NCI-H1105 (cell line): ENCODE measurements around the gene TXNDC8.
"Not testable (repeated sequence)": the region's sequence is repeated elsewhere in the genome, so short reads cannot be mapped to it uniquely, and the experiment has no call there.

Experiments
- DNase-seq: peaks from one replicate; lab custom pipeline; 2025; lab: John Stamatoyannopoulos, UW

The TXNDC8 gene

GRCh38 chr9:110327716-110328115 lies 9.9 kb downstream of the TXNDC8 start:
- no peak for DNase-seq

DNA sequence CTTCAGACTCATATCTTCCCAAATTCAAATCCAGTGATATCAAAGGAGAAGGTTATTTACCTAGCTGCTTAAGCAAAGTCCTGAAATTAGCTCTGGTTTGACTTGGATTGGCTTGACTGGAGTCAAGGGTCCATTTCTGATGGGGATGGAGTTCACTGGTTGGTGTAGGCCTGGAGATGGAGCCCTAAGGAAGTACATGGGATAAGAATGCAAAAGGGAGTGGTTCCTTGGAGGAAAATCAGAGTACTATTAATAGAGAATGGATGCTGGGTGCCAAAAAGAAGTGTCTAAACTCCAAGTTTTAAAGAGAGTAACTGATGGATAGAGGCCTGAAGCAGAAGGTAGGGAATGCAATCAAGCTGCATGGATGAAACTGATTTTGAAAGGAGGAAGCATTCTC lies 13.8 kb downstream of the TXNDC8 start:
- no peak for DNase-seq

GRCh38 chr9:110320651-110321445 lies 16.8 kb downstream of the TXNDC8 start:
- DNase-seq: no peak

GRCh38 chr9:110319781-110320492 lies 17.7 kb downstream of the TXNDC8 start:
- no peak for DNase-seq

GRCh38 chr9:110317911-110318310 lies 19.8 kb downstream of the TXNDC8 start:
- no peak for DNase-seq

GRCh38 chr9:110316261-110317075 lies 21.2 kb downstream of the TXNDC8 start:
- DNase-seq: no peak

- DNase-seq: not testable (repeated sequence)
Measured at GRCh38 chr9:110311978-110312377, 25.7 kb downstream of the TXNDC8 start.

DNA sequence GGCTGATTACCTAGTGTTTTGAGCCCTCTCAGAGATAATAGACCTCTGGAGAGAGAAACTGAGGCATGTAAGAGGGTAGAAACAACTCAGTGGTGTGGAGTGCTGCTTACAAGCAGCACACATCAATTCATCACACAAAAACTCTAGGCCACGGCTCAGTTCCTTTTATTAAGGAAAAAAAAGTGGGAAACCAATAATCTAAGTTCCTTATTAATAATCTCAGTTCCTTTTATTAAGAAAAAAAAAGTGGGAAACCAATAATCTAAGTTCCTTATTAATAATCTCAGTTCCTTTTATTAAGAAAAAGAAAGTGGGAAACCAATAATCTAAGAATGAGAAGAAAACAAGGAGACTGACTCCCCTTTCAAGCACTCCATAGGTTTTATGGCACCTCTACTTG lies 28.0 kb downstream of the TXNDC8 start:
- no peak for DNase-seq

DNA sequence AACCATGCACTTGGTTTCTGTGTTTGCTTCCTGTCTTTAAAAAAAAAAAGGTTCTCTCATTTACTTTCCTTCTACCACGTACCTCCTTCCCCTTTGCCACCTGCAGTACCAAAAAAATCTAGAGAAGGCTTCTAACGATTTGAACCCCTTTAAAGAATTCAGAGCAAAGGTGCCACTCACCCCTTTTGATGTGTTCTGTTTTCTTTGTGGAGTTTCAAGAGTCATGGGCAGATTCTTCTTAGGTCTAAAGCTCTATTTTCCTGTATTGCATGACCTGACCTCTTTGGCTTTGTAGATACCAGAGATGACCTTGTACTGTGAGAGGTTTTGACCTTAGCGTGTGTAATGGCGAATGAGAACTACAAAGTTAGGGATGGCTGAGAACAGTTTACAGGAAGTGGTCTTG lies 29.0 kb downstream of the TXNDC8 start:
- DNase-seq: no peak

DNA sequence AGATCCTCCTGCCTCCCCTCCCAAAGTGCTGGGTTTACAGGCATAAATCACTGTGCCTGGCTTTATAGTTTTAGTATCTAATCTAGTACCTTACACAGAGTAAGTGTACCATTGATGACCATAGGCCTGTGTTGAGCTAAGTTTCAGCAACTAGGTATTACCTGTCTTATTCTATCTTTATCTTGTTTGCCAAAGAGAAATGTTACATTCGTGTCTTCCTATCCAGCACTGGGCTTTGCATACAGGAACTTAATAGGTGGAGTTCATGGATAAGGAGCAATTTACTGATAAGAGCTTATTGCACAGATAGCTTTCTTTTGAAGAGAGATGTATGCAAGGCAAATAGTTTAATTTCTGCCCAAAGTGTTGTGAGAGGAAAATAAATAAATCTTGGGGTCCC lies 30.5 kb downstream of the TXNDC8 start:
- no peak for DNase-seq

DNA sequence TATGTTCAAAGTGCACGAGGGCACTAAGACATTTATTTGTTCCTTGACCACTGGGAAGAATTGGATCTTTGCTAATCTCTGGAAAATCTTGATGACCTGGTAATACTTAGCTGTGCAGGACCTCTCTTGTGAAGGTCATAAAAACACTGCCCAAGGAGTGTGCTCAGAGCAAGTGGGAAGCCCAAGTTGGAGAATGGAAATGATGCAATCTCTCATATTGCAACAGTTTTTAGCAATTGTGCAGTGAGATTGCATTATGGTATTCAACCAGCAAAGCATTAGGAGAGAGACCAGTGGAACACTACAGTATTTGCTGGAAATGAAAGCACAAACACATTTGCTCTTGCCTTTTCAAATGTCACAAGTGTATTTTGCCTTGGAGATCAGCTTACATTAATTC lies 34.5 kb downstream of the TXNDC8 start:
- DNase-seq: no peak

DNA sequence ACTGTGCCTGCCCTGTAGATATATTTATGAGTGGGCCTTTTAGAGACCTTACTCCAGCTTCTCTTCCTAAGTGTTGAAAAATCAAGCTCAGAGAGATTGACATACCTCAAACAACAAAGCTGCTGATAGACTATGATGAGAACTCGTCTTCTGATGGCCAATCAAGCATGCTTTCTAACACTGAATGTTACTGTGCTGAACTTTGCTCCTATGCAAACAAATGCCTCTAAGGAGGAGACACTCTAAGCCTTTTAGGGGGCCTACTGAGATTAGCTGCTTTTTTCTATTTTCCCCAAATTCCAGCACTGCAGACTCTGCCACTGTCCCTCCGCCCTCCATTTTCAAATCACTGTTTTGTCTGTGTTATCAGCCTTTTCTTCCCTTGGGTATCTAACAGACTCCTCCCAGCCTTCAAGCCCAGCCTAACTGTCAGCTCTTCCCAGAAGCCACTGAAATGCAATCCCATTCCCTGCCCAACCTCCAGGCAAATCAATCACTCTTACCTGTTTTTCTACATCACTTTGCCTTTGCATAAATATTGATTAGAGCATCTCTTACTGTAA lies 39.5 kb downstream of the TXNDC8 start:
- DNase-seq: no peak

GRCh38 chr9:110293248-110293647 lies 44.4 kb downstream of the TXNDC8 start:
- DNase-seq: no peak

GRCh38 chr9:110291921-110292557 lies 45.6 kb downstream of the TXNDC8 start:
- DNase-seq: no peak

GRCh38 chr9:110290001-110290400 lies 47.7 kb downstream of the TXNDC8 start:
- DNase-seq: no peak

DNA sequence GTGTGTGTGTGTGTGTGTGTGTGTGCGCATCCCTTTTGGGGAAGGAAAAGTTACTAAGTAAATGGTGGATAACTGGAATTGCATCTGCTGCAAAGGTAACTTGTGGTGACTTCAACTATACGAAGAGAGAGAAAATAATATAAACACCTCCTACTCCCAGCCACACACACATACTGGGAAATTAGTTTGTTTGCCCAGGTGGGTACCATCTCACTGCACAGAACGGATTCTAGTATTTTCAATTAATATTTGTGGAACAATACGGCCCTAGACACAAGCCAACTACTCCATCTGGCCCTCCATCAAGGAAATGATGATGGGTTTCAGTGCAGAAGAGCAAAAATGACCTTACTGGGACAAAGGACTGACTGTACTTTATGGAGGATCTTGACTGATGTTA lies 49.2 kb downstream of the TXNDC8 start:
- no peak for DNase-seq

DNA sequence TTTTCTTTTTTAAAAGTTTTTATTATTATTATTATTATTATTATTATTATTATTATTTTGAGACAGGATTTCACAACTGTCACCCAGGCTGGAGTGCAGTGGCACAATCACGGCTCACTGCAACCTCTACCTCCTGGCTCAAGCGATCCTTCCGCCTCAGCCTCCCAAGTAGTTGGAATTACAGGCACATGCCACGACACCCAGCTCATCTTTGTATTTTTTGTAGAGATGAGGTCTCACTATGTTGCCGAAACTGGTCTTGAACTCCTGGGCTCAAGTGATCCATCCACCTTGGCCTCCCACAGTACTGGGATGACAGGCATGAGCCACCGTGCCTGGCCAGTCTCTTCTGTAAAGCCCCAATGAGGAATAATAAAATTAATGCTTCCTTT lies 50.4 kb downstream of the TXNDC8 start:
- DNase-seq: no peak

GRCh38 chr9:110284211-110284844 lies 53.3 kb downstream of the TXNDC8 start:
- no peak for DNase-seq

DNA sequence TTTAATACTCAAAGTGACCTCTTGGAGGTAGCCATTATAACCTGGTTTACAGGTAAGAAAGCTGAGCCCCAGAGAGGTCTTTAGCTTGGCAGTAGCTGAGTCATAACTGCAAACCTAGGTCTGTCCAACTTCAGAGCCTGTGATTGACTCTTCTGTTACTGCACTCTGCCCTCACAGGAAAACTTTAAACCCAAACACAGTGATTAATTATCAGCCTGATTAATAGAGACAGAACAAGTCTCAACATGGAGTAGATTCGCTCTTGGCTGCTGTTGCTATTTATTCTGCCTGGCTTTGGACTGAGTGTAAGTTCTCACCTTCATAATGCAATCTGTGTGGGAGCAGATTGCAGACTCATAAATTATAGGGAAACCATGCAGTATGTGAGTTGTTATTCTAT lies 53.9 kb downstream of the TXNDC8 start:
- DNase-seq: peak; percentile 82

DNA sequence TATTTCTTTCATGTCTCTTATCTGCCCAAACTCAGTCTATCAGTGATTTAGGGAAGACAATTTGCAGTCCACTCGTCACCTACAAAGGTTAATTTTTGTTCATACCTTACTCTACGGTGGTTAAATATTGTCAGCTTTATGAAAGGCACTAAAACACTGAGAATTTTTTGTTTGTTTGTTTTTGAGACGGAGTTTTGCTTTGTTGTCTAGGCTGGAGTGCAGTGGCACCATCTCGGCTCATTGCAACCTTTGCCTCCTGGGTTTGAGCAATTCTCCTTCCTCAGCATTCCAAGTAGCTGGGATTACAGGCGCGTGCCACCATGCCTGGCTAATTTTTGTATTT lies 55.0 kb downstream of the TXNDC8 start:
- no peak for DNase-seq

DNA sequence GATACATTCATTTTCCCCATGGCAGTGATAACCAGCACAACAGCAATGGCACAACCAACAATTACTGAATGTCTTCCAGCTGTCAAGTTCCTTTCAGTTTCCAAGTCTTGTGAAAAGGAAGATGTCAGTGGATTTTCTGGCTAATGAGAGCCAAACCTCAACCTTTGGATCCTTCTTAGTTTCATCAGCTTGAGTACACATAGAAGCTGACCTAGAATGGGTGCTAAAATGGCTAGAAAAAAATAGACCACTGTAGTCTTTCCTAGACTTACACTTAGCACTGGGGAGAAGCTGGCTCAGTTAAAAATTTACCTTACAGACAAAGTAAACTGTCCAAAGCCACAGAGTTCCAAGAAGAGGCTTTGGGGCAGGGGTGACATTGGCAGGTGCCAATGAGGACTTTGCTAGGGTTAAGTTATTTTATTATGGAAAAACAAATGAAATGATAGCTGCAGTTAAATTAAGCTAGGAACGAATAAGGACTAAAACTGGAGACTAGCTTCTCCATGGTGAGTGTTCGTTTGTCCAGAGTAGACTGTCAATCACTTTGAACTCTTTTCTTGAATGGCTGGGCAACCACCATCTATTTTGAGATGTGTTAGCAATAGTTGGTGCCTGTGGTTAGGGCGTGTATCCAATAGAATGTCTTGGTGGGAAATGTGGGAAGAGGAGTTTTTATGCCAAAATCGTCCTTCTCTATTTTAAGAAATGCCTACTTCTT lies 55.5 kb downstream of the TXNDC8 start:
- DNase-seq: no peak
